Middle frontal gyrus (tissue), 1 donor: ENCODE data around the gene EYA3.

Source experiments
- DNase-seq: peaks from one replicate; pipeline ENCODE4 v3.0.0-alpha.2; 2015; ENCODE audit warnings: low spot score; ENCODE audit errors: extremely low spot score

EYA3 gene

GRCh38 chr1:28088168-28088961 lies at the start of gene EYA3:
Gene EYA3, minus strand, starts transcription at chr1:28088610. Its CDS starts 30,584 bp downstream, at chr1:28058026.
- peak; percentile 92 for DNase-seq

GRCh38 chr1:28136922-28137613 lies 48.7 kb upstream of the EYA3 start:
- DNase-seq, result no peak

- no peak for DNase-seq
Measured at GRCh38 chr1:28136169-28136921, 47.9 kb upstream of the EYA3 start.

- DNase-seq, result no peak
Measured at GRCh38 chr1:28135371-28136168, 47.2 kb upstream of the EYA3 start.

GRCh38 chr1:28134651-28135207 lies 46.3 kb upstream of the EYA3 start:
- DNase-seq, result no peak

GRCh38 chr1:28132171-28133167 lies 44.1 kb upstream of the EYA3 start:
- DNase-seq, result no peak

GRCh38 chr1:28130901-28131300 lies 42.5 kb upstream of the EYA3 start:
- DNase-seq, result no peak

GRCh38 chr1:28129150-28129549 lies 40.7 kb upstream of the EYA3 start:
- no peak for DNase-seq

- no peak for DNase-seq
Measured at GRCh38 chr1:28127617-28128257, 39.3 kb upstream of the EYA3 start.

- no peak for DNase-seq
Measured at GRCh38 chr1:28126783-28127490, 38.5 kb upstream of the EYA3 start.

GRCh38 chr1:28126212-28126611 lies 37.8 kb upstream of the EYA3 start:
- DNase-seq, result no peak

GRCh38 chr1:28123461-28123961 lies 35.1 kb upstream of the EYA3 start:
- DNase-seq, result no peak

GRCh38 chr1:28122183-28122582 lies 33.8 kb upstream of the EYA3 start:
- DNase-seq, result no peak

GRCh38 chr1:28119556-28119955 lies 31.1 kb upstream of the EYA3 start:
- DNase-seq, result no peak

GRCh38 chr1:28118640-28119307 lies 30.4 kb upstream of the EYA3 start:
- no peak for DNase-seq

GRCh38 chr1:28115267-28115666 lies 26.9 kb upstream of the EYA3 start:
- no peak for DNase-seq

GRCh38 chr1:28114844-28115243 lies 26.4 kb upstream of the EYA3 start:
- DNase-seq, result no peak

GRCh38 chr1:28113242-28113572 lies 24.8 kb upstream of the EYA3 start:
- DNase-seq, result no peak
